HG02610 (cell line): ENCODE results near the gene CADM2.

ENCODE experiments used
- ATAC-seq: cut with Tn5 transposase; IDR thresholded peaks from one replicate; pipeline ENCODE4 v1.9.1; 2021; ENCODE audit warnings: mild to moderate bottlenecking, moderate library complexity; ENCODE audit not compliant: unreplicated experiment

Gene CADM2

DNA sequence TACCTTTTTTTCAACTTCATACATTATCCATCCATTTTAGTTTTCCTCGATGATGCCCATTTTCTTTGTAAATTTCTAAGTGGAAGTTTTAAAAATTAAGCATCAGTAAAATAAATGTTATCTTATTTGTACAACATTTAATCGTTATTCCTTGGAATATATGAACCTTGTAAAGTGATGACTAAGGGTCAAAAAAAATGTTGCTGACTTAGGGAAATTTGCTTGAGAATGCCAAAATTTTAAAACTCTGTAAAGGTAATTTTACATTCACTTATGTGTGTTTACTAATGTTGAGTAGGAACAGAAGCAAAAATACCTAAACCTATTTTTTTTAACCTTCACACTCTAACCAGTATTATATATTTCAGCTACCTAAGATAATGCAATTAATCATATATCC lies 1115.0 kb downstream of the CADM2 start:
- no peak for ATAC-seq

DNA sequence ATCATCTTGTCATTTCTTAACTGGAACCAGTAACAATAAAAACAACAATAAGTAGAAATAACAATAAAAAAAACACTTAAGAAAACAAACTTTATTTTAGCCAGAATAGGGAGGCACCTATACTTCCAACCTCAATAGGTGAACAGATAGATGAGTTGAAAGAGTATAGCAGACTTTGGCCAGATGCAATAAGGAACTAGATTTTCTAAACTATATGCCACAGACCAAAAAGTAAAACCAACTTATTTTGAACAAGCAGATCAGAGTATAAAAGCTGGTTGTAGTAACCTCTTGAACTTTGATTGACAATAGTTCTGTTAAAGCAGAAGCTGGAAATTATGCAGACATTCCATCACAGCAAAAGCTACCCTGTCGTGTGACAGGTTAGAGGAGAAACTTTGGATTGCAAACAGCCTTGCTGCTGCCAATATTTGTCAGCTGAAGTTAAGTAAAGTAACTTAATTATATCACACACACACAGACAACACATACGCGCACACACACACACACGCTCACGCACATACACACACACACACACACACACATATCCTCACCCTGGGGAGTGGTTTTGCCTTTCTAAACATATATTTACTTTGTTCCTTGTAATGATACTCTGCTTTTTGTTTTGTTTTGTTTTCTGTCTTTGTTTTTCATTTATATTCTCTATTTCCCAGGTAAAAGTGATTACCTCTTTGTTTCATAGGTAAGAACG lies 1128.5 kb downstream of the CADM2 start:
- no peak for ATAC-seq

DNA sequence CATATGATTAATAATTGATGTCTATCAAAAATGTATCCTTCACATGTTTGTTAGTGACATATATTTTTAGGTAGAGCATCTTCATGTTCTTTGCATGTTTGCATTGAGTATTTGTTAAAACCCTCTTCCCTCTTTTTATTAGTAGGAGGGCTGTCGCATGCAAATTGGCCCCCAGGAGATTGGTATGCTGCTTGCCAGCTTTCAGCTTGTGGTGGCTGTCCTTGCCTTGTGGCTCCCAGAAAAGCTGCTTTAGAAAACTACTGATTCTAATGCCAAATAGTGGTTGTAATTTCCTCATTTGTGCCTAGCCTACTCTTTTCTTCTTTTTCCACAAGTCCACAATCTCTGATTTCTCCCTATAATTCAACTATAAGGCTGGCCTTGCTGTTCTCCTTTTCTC lies 1145.4 kb downstream of the CADM2 start:
- ATAC-seq: no peak

DNA sequence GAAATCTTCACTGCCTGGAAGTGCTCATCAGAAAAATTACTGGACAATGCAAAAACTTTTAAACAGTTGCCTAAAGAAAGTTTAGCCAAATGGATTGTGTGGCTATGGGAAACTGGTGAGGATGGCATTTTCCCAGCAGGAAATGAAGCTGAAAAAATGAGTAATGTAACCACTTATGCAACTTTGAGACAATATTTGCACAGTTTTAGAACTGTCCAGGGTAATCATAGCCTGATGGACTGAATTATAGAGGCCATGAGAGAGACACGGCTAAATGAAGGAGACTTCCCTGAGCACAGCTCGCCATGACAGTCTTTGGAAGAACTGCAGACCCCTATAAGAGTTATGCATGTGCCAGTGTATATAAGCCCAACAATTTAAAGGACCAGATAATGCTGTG lies 1150.6 kb downstream of the CADM2 start:
- ATAC-seq: no peak
